Measurements from ENCODE around the gene ITGB4. TPM values are rescaled to one million over a fixed set of nuclear protein-coding genes. Genes with fewer than 3 reads are reported as not detected.
A peak's percentile ranks its signal among the peaks of the same experiment; 100 is the strongest.

Gene ITGB4
- total RNA-seq, 6 donors from 2014 or later, result 16.8 to 75.2 (median 41.2) TPM

DNA sequence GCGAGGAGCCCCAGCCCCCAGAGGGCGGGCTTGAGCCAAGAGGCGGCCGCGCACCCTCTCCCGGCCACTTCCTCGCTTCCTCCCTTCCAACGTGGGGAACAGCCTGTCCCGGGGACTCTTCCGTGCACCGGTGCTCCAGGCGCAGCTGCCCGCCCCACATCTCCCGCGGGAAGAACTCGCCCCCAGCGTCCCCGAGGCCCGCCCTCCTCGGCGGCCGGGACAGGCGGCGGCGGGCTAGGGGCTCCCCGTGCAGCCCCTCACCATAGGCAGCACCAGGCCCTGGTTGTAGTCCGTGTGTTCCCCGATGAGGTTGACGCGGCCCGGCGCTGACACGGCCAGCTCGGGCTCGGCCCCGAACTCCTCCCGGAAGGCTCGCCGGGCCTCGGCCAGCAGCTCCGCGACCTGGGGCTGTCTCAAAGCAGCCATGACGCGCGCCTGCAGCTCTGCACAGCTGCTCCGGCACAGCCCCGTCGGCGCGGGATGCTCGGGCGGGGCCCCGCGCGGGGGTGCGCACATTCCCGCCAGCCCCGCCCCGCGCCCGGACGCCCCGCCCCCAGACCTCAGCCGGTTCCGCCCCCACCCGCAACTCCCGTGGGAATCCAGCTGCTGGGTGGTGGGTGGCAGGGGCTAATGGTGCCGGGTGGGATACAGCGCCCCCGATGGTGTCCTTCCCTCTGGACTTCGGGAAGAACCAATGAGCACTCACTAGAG, 43.6 kb downstream of the ITGB4 start, which contains the start of gene GALK1:
Gene GALK1, minus strand, starts transcription at position 482 of the 711 bp plus-strand sequence. Its CDS starts 56 bp downstream, at position 426.
- peak within 1 kb of the TSS; percentile 83 to 92 (median 88) for H3K27ac ChIP-seq
- DNase-seq (peak; percentile 91 to 96), ATAC-seq (ENCODE audit: low FRiP score in 2 of 2) (peak; percentile 89 to 95)
- TF ChIP-seq, protein P1, sequence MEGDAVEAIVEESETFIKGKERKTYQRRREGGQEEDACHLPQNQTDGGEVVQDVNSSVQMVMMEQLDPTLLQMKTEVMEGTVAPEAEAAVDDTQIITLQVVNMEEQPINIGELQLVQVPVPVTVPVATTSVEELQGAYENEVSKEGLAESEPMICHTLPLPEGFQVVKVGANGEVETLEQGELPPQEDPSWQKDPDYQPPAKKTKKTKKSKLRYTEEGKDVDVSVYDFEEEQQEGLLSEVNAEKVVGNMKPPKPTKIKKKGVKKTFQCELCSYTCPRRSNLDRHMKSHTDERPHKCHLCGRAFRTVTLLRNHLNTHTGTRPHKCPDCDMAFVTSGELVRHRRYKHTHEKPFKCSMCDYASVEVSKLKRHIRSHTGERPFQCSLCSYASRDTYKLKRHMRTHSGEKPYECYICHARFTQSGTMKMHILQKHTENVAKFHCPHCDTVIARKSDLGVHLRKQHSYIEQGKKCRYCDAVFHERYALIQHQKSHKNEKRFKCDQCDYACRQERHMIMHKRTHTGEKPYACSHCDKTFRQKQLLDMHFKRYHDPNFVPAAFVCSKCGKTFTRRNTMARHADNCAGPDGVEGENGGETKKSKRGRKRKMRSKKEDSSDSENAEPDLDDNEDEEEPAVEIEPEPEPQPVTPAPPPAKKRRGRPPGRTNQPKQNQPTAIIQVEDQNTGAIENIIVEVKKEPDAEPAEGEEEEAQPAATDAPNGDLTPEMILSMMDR (IDR thresholded peaks at IDR 0.05), result peak in 5 of 6 experiments; percentile 58 to 93 (median 67)
- peak; percentile 45 to 65 for TF ChIP-seq POLR2AphosphoS5 (IDR thresholded peaks at IDR 0.05)
- TF ChIP-seq POLR2A (IDR thresholded peaks at IDR 0.05), result peak in 2 of 4 donors; percentile 64 to 76
- TF ChIP-seq EP300 (IDR thresholded peaks at IDR 0.05), result peak in 1 of 4 donors; percentile 38
- H3K36me3 ChIP-seq, result peaks cover 0 to 10% (median 4%) of the 10 kb centered on the region in 4 donors
- 0% methylated on average over 1 to 28 of the region's 71 CpGs for WGBS, 2 donors
- H3K27me3 ChIP-seq, result no peaks in the 10 kb centered on the region
- H3K9me3 ChIP-seq, result no peaks in the 10 kb centered on the region
- H3K4me3 ChIP-seq, result peak within 1 kb of the TSS; percentile 40 to 77 (median 69)
- H3K4me1 ChIP-seq, result peaks cover 17 to 38% (median 20%) of the 10 kb centered on the region in 4 donors

DNA sequence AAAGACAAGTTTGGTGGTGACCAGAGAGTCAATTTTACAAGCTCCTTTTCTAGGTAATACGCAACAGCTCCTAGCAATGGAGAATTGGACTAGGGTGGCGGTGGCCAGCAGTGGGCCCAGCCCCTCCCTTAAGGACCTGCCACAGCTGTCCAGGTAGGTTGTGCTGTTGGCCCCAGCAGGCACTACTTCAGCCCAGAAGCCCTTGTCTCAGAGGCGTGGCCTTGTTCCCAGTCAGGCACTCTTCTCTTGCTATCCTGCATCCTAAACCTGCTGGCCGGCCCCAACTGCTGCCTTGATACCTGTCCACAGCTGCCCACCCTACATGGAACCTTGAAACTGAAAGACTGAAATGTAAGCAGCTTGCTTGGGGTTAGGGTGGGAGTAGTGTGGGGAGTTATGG, 44.7 kb downstream of the ITGB4 start:
- no peak for TF ChIP-seq EP300 (IDR thresholded peaks at IDR 0.05)
- no peak for TF ChIP-seq POLR2A (IDR thresholded peaks at IDR 0.05)
- no peak for TF ChIP-seq POLR2AphosphoS5 (IDR thresholded peaks at IDR 0.05)
- Histone ChIP-seq H3K4me3 (no peak overlapping the region), H3K4me1 (peaks cover 17 to 38% (median 20%) of the 10 kb centered on the region in 4 donors), H3K27ac (peak overlapping the region; percentile 83 to 92 (median 88)), H3K27me3 (no peaks in the 10 kb centered on the region), H3K36me3 (peaks cover 0 to 10% (median 4%) of the 10 kb centered on the region in 4 donors), H3K9me3 (no peaks in the 10 kb centered on the region)
- DNase-seq, result peak in 1 of 2 donors; percentile 80
- ATAC-seq (ENCODE audit: low FRiP score in 2 of 2), result no peak
- WGBS, 2 donors, result 61 to 100% methylated on average over 2 to 4 of the region's 4 CpGs

DNA sequence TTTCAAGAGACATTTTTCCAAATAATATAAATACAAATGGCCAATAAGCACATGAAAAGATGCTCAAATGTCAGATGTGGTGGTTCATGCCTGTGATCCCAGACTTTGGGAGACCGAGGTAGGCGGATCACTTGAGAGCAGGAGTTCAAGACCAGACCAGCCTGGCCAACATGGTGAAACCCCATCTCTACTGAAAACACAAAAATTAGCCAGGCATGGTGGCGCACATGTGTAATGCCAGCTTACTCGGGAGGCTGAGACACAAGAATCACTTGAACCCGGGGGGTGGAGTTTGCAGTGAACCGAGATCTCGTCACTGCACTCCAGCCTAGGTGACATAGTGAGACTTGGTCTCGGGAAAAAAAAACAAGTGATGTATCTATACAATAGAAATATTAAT, 46.6 kb downstream of the ITGB4 start:
- Histone ChIP-seq H3K27me3 (no peaks in the 10 kb centered on the region), H3K9me3 (no peaks in the 10 kb centered on the region), H3K4me3 (no peak overlapping the region), H3K4me1 (peaks cover 17 to 38% (median 20%) of the 10 kb centered on the region in 4 donors), H3K27ac (no peak overlapping the region), H3K36me3 (peaks cover 0 to 3% (median under 1%) of the 10 kb centered on the region in 4 donors)
- TF ChIP-seq POLR2A (IDR thresholded peaks at IDR 0.05) (no peak), EP300 (IDR thresholded peaks at IDR 0.05) (no peak), POLR2AphosphoS5 (IDR thresholded peaks at IDR 0.05) (no peak)
- TF ChIP-seq, protein P1 (IDR thresholded peaks at IDR 0.05), result no peak
- 87 to 94% methylated on average over 8 of the region's 8 CpGs for WGBS, 2 donors
- ATAC-seq (ENCODE audit: low FRiP score in 2 of 2) (no peak), DNase-seq (no peak)

DNA sequence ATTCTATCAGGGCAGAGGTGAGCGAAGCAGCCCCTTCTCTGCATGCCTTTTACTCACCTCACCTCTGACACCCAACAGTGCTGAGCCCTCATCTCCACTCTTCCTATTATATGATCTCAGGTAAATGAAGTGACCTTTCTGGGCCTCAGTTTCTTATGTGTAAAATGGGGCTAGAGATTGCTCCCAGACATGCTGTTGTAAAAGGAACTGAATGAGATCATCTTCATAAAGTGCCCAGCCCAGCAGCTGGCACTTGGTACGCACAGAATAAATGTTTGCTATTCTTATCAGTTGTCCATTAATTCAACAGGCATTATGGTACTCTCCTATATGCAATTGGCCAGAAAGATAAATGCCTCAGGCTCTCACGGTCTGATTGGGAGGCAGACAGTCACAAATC, 48.3 kb downstream of the ITGB4 start:
- WGBS, 2 donors, result 59 to 65% methylated on average over 3 of the region's 3 CpGs
- Histone ChIP-seq H3K4me3 (no peak overlapping the region), H3K4me1 (peaks cover 7 to 22% (median 10%) of the 10 kb centered on the region in 4 donors), H3K9me3 (no peaks in the 10 kb centered on the region), H3K27ac (no peak overlapping the region), H3K36me3 (peaks cover 0 to 6% (median 0%) of the 10 kb centered on the region in 4 donors), H3K27me3 (no peaks in the 10 kb centered on the region)
- DNase-seq (no peak), ATAC-seq (ENCODE audit: low FRiP score in 2 of 2) (no peak)
- TF ChIP-seq POLR2AphosphoS5 (IDR thresholded peaks at IDR 0.05), result no peak
- TF ChIP-seq EP300 (IDR thresholded peaks at IDR 0.05), result no peak
- TF ChIP-seq POLR2A (IDR thresholded peaks at IDR 0.05), result no peak
- TF ChIP-seq, protein P1 (IDR thresholded peaks at IDR 0.05), result no peak

Measured in upper lobe of left lung (tissue), 6 donors.